Superior temporal gyrus (tissue), 1 donor: Measurements from ENCODE around the gene SSH2.

Experiments
- DNase-seq: peaks from one replicate; pipeline ENCODE4 v3.0.0-alpha.2; 2016; ENCODE audit errors: extremely low spot score

The SSH2 gene

GRCh38 chr17:29577001-29577370, 353.0 kb downstream of the SSH2 start:
- DNase-seq = no peak

- DNase-seq = no peak
These were observed 353.6 kb downstream of the SSH2 start for GRCh38 chr17:29576214-29577000.
